Osteoblast (primary cell): ENCODE data around the gene IFIT1B. TPM values are rescaled to one million over a fixed set of nuclear protein-coding genes. Genes with fewer than 3 reads are reported as not detected.
"Not testable (repeated sequence)": the region's sequence is repeated elsewhere in the genome, so short reads cannot be mapped to it uniquely, and the experiment has no call there.

Experiments used
- DNase-seq: peaks from one replicate; pipeline ENCODE4 v3.0.0; 2011; ENCODE audit warnings: low spot score, mixed read lengths; ENCODE audit not compliant: insufficient read length; ENCODE audit errors: missing footprints
- H2AFZ ChIP-seq: 2 replicates; pipeline ENCODE4 v1.6.0; 2011; ENCODE audit warnings: mild to moderate bottlenecking, low read length
- H3K27ac ChIP-seq: 2 replicates; pipeline ENCODE4 v1.5.1; 2011; ENCODE audit warnings: mild to moderate bottlenecking, low read depth, low read length, moderate library complexity
- H3K27me3 ChIP-seq: 2 replicates; pipeline ENCODE4 v1.6.0; 2012; ENCODE audit warnings: mild to moderate bottlenecking, control low read depth, inconsistent platforms, low read length, moderate library complexity; ENCODE audit not compliant: insufficient read depth
- H3K36me3 ChIP-seq: 2 replicates; pipeline ENCODE4 v1.5.1; 2011; ENCODE audit warnings: mild to moderate bottlenecking, low read length, control low read depth, moderate library complexity; ENCODE audit not compliant: insufficient read depth
- H3K4me1 ChIP-seq: 2 replicates; pipeline ENCODE4 v1.5.1; 2011; ENCODE audit warnings: mild to moderate bottlenecking, low read length, control low read depth, moderate library complexity; ENCODE audit not compliant: insufficient read depth
- H3K4me2 ChIP-seq: 2 replicates; pipeline ENCODE4 v1.6.0; 2011; ENCODE audit warnings: mild to moderate bottlenecking, low read length; ENCODE audit not compliant: insufficient read depth
- H3K4me3 ChIP-seq: fragments of 200-600 bp; sonication (generic); 3 replicates; pipeline ENCODE4 v1.5.1; 2012; ENCODE audit warnings: mild to moderate bottlenecking, low read length, inconsistent platforms; ENCODE audit not compliant: insufficient read depth
- H3K79me2 ChIP-seq: 2 replicates; pipeline ENCODE4 v1.6.0; 2012; ENCODE audit warnings: mild to moderate bottlenecking, low read length, control low read depth, inconsistent platforms; ENCODE audit not compliant: insufficient read depth
- H3K9me3 ChIP-seq: 2 replicates; pipeline ENCODE4 v1.5.1; 2011; ENCODE audit warnings: low read depth, low read length, control low read depth
- H4K20me1 ChIP-seq: 2 replicates; pipeline ENCODE4 v1.6.0; 2012; ENCODE audit warnings: mild to moderate bottlenecking, low read length, control low read depth; ENCODE audit not compliant: insufficient read depth
- CTCF ChIP-seq: IDR thresholded peaks from 2 replicates; pipeline ENCODE4 v1.5.1; 2011; ENCODE audit warnings: mild to moderate bottlenecking, low read depth, low read length, moderate library complexity; ENCODE audit errors: extremely low read depth
- total RNA-seq: library from RNA; depleted of rRNA; stranded (reverse); fragments of >200 nt; gene quantifications from 2 replicates; pipeline ENCODE4 v1.2.3, GENCODE V29; 2012

Gene IFIT1B
- total RNA-seq, 1 donor = not detected

- H3K27ac ChIP-seq = peak overlapping the region; percentile 20
- no peaks in the 10 kb centered on the region for H4K20me1 ChIP-seq
- H3K4me3 ChIP-seq = no peak overlapping the region
- peaks cover 46% of the 10 kb centered on the region for H3K4me1 ChIP-seq
- no peak for DNase-seq
- no peak overlapping the region for H3K4me2 ChIP-seq
- TF ChIP-seq CTCF = no peak
- H3K36me3 ChIP-seq = no peaks in the 10 kb centered on the region
- H3K27me3 ChIP-seq = no peaks in the 10 kb centered on the region
- H3K79me2 ChIP-seq = no peaks in the 10 kb centered on the region
- peak overlapping the region; percentile 43 for H2AFZ ChIP-seq
- H3K9me3 ChIP-seq = no peaks in the 10 kb centered on the region
These were observed 30.0 kb upstream of the IFIT1B start for GRCh38 chr10:89347701-89348457.

GRCh38 chr10:89348481-89348880 is 29.4 kb upstream of the IFIT1B start:
- H3K4me1 ChIP-seq = peaks cover 48% of the 10 kb centered on the region
- no peak for TF ChIP-seq CTCF
- no peak overlapping the region for H3K4me2 ChIP-seq
- no peaks in the 10 kb centered on the region for H3K36me3 ChIP-seq
- no peaks in the 10 kb centered on the region for H3K79me2 ChIP-seq
- H3K27ac ChIP-seq = peak overlapping the region; percentile 20
- no peak for DNase-seq
- H2AFZ ChIP-seq = no peak overlapping the region
- H3K4me3 ChIP-seq = no peak overlapping the region
- no peaks in the 10 kb centered on the region for H3K9me3 ChIP-seq
- H3K27me3 ChIP-seq = no peaks in the 10 kb centered on the region
- H4K20me1 ChIP-seq = no peaks in the 10 kb centered on the region

GRCh38 chr10:89348975-89349374 is 28.9 kb upstream of the IFIT1B start:
- H3K4me3 ChIP-seq = no peak overlapping the region
- no peaks in the 10 kb centered on the region for H3K9me3 ChIP-seq
- no peak for TF ChIP-seq CTCF
- H3K4me1 ChIP-seq = peaks cover 48% of the 10 kb centered on the region
- no peak overlapping the region for H3K4me2 ChIP-seq
- no peaks in the 10 kb centered on the region for H3K36me3 ChIP-seq
- H4K20me1 ChIP-seq = no peaks in the 10 kb centered on the region
- no peak overlapping the region for H3K27ac ChIP-seq
- H3K79me2 ChIP-seq = no peaks in the 10 kb centered on the region
- H3K27me3 ChIP-seq = no peaks in the 10 kb centered on the region
- H2AFZ ChIP-seq = no peak overlapping the region
- DNase-seq = no peak

GRCh38 chr10:89350631-89351315 is 27.1 kb upstream of the IFIT1B start:
- Histone ChIP-seq H3K4me2 (peak overlapping the region; percentile 80), H3K4me3 (peak overlapping the region; percentile 55), H2AFZ (peak overlapping the region; percentile 41), H3K27ac (peak overlapping the region; percentile 99), H3K4me1 (peaks cover 59% of the 10 kb centered on the region)
- H3K27me3 ChIP-seq, H3K79me2 ChIP-seq, DNase-seq, H3K9me3 ChIP-seq, H4K20me1 ChIP-seq, H3K36me3 ChIP-seq: not testable (repeated sequence)
